ENCODE data around the gene AGAP1.

AGAP1 gene

GRCh38 chr2:236034974-236035373 is 541.1 kb downstream of the AGAP1 start:
- DNase-seq: no peak

- DNase-seq: no peak
Observed at GRCh38 chr2:236036045-236036444, 542.2 kb downstream of the AGAP1 start.

GRCh38 chr2:236038096-236038495 is 544.3 kb downstream of the AGAP1 start:
- DNase-seq: no peak

GRCh38 chr2:236040600-236041328 is 546.9 kb downstream of the AGAP1 start:
- DNase-seq: peak; percentile 3

- no peak for DNase-seq
Observed at GRCh38 chr2:236041616-236042015, 547.8 kb downstream of the AGAP1 start.

- DNase-seq: no peak
Observed at GRCh38 chr2:236042087-236042486, 548.2 kb downstream of the AGAP1 start.

GRCh38 chr2:236044191-236044590 is 550.3 kb downstream of the AGAP1 start:
- no peak for DNase-seq

- no peak for DNase-seq
Observed at GRCh38 chr2:236045251-236046235, 551.7 kb downstream of the AGAP1 start.

GRCh38 chr2:236046715-236047114 is 552.9 kb downstream of the AGAP1 start:
- no peak for DNase-seq

GRCh38 chr2:236047176-236047575 is 553.3 kb downstream of the AGAP1 start:
- no peak for DNase-seq

GRCh38 chr2:236047886-236048540 is 554.2 kb downstream of the AGAP1 start:
- DNase-seq: no peak

GRCh38 chr2:236049981-236050380 is 556.1 kb downstream of the AGAP1 start:
- DNase-seq: no peak

- no peak for DNase-seq
Observed at GRCh38 chr2:236051351-236051750, 557.5 kb downstream of the AGAP1 start.

- DNase-seq: no peak
Observed at GRCh38 chr2:236051806-236052205, 558.0 kb downstream of the AGAP1 start.

- no peak for DNase-seq
Observed at GRCh38 chr2:236052206-236052605, 558.4 kb downstream of the AGAP1 start.

- no peak for DNase-seq
Observed at GRCh38 chr2:236052926-236053821, 559.3 kb downstream of the AGAP1 start.

GRCh38 chr2:236054125-236054524 is 560.3 kb downstream of the AGAP1 start:
- DNase-seq: no peak

GRCh38 chr2:236054621-236055305 is 560.9 kb downstream of the AGAP1 start:
- DNase-seq: no peak

GRCh38 chr2:236055471-236055870 is 561.6 kb downstream of the AGAP1 start:
- no peak for DNase-seq

- no peak for DNase-seq
Observed at GRCh38 chr2:236056141-236056540, 562.3 kb downstream of the AGAP1 start.

- DNase-seq: no peak
Observed at GRCh38 chr2:236057375-236057774, 563.5 kb downstream of the AGAP1 start.

GRCh38 chr2:236061497-236061896 is 567.7 kb downstream of the AGAP1 start:
- no peak for DNase-seq

All from kidney glomerular epithelial cell (primary cell).